ENCODE measurements around the gene CDKN1A. TPM values are rescaled to one million over a fixed set of nuclear protein-coding genes. Genes with fewer than 3 reads are reported as not detected.

Gene CDKN1A
- total RNA-seq, 1 experiment from 2014 or later = 17.4 TPM

DNA sequence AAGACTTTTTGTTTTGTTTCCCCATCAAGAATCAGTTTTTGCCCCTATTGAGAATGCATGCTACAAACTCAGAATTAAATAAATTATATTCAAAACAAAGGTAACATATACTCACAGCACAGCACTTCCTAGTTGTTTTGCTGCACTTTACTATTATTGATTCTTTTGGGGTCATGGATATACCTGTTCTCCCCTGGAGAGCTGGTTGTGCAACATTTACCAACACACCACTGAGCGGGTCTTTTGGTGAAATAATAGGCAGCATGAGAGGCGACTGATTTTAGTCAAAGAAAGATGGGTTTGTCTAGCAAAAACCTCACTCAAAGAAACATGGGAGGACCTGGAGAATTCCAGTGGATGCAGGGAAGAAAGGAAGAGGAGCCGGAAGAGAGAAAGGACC lies 39.9 kb upstream of the CDKN1A start:
- Histone ChIP-seq H4K91ac (ENCODE audit: insufficient read length, low read depth, low read length) (no peak overlapping the region), H4K8ac (replicated peaks; ENCODE audit: insufficient read length, low read depth, low read length) (no peak overlapping the region), H3K79me1 (ENCODE audit: insufficient read depth, low read depth, low read length, poor library complexity, severe bottlenecking) (no peaks in the 10 kb centered on the region), H2BK12ac (ENCODE audit: insufficient read length, low read depth, low read length) (no peak overlapping the region), H3K4ac (ENCODE audit: low read depth, low read length) (no peak overlapping the region), H3K23ac (ENCODE audit: insufficient read length, low read depth, low read length) (no peak overlapping the region), H3K79me2 (ENCODE audit: insufficient read depth, low read length) (no peaks in the 10 kb centered on the region), H3K56ac (ENCODE audit: insufficient read length, low read depth, low read length) (no peak overlapping the region), H3K23me2 (ENCODE audit: insufficient read length, low read depth, low read length, poor library complexity, severe bottlenecking) (no peaks in the 10 kb centered on the region), H3K4me2 (ENCODE audit: insufficient read depth, insufficient read length, low read length) (no peak overlapping the region), H3K9me3 (ENCODE audit: control insufficient read depth, low read depth, low read length) (no peaks in the 10 kb centered on the region), H3K27me3 (ENCODE audit: insufficient read depth, low read length) (no peaks in the 10 kb centered on the region), H4K5ac (ENCODE audit: insufficient read length, low read depth, low read length) (no peak overlapping the region), H4K20me1 (ENCODE audit: control insufficient read depth, insufficient read depth, insufficient read length) (no peaks in the 10 kb centered on the region), H2AK5ac (ENCODE audit: insufficient read length, low read length) (no peak overlapping the region), H3T11ph (ENCODE audit: low read length) (no peak overlapping the region), H3K4me1 (ENCODE audit: insufficient read depth, low read length) (no peaks in the 10 kb centered on the region), H2BK15ac (ENCODE audit: low read depth, low read length) (no peak overlapping the region), H2BK5ac (ENCODE audit: insufficient read length, low read length) (no peak overlapping the region), H3K27ac (ENCODE audit: insufficient read length, low read depth, low read length) (no peak overlapping the region), H2AFZ (ENCODE audit: low read length) (no peak overlapping the region), H3K18ac (ENCODE audit: insufficient read length, low read depth, low read length) (no peak overlapping the region), H2BK20ac (ENCODE audit: low read depth, low read length, poor library complexity, severe bottlenecking) (no peak overlapping the region), H3K9ac (ENCODE audit: extremely low read depth, insufficient read length, low read length) (no peak overlapping the region), H3K14ac (ENCODE audit: insufficient read depth, low read length) (no peak overlapping the region), H2BK120ac (ENCODE audit: low read depth, low read length, poor library complexity, severe bottlenecking) (no peak overlapping the region)
- TF ChIP-seq CTCF (conservative IDR thresholded peaks at IDR 0.05) = no peak
- DNase-seq = no peak
- Mint-ChIP-seq H3K4me3 (no peak overlapping the region), H3K27me3 (ENCODE audit: low read depth) (no peaks in the 10 kb centered on the region; the same call in none of the 2 replicates), H3K9me3 (no peaks in the 10 kb centered on the region; a peak in 1 of 5 replicates), H3K36me3 (ENCODE audit: insufficient read depth in 1 of 3, low read depth in 3 of 3) (no peaks in the 10 kb centered on the region), H3K27ac (0 out of 7 replicates have a peak overlapping the region, but pooled peaks of 1 of the 3 experiments have one; percentile 29), H3K4me1 (peaks cover 19 to 20% of the 10 kb centered on the region in 2 experiments)
- WGBS (ENCODE audit: extremely low coverage, insufficient read length, low lambda C conversion rate) = no CpG with 5 or more reads among the region's 3 CpGs

Measured in H9 (cell line).